ENCODE results near the gene CD244. TPM values are rescaled to one million over a fixed set of nuclear protein-coding genes. Genes with fewer than 3 reads are reported as not detected.
"Not testable (repeated sequence)": the region's sequence is repeated elsewhere in the genome, so short reads cannot be mapped to it uniquely, and the experiment has no call there.

CD244 gene
- total RNA-seq, 1 experiment from 2014 or later = not detected

GRCh38 chr1:160811147-160811546, 51.5 kb downstream of the CD244 start:
- no peak for DNase-seq (ENCODE audit: low read depth)

DNA sequence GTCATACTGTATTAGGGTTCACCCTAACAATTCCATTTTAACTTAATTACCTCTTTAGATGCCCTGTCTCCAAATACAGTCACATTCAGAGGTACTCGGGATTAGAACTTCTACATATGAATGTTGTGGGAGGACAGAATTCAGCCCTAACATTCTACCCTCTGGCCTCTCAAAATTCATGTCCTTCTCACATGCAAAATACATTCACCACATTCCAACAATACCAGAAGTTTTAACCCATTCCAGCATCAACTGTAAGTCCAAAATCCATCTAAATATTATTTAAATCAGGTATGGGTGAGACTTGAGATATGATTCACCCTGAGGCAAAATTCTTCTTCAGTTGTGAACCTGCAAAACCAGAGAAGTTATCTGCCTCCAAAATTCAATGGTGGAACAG, 52.2 kb downstream of the CD244 start:
- no peak for DNase-seq (ENCODE audit: low read depth)

- DNase-seq (ENCODE audit: low read depth) = no peak
Measured at GRCh38 chr1:160808289-160808688, 54.4 kb downstream of the CD244 start.

DNA sequence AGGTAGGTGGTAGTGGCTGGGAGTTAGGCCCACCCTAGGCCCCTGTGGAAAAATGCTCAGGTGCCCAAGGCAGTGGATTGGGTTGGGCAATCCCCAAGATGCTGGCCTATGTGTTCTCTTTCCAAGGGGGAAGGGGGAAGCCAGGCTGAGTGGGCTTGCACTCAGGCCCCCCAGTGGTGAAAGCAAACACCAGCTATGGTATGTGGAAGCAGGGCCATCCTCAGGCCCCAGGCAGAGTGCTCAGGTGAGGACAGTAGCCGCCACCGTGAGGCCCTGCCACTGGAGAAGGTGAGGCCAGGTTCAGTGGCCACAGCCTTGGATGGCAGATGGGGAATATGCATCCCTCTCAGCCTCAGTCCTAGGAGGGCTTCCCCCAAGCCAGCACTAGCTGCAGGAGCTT, 54.9 kb downstream of the CD244 start:
- DNase-seq (ENCODE audit: low read depth) = no peak

DNA sequence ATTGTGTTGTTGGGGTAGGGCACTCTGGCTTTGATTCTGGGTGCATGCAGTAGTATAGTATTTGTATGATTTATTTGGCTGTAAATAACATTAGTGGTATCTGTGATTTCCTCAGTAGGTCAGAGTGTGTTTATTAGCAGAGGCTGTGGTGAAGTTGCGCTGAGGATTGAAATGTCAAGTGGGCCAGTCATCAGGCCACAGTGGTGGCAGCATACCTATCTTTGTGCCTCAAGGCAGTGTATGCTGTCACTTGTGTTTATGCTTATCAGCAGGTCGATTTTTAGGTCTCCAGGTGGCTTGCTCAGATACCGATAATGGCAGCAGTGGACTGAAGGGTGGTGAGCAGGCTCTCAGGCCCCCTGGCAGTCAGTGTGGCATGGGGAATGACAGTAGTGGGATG, 55.4 kb downstream of the CD244 start:
- peak; percentile 5 for DNase-seq (ENCODE audit: low read depth)

- DNase-seq (ENCODE audit: low read depth) = no peak
Measured at GRCh38 chr1:160806784-160807183, 55.9 kb downstream of the CD244 start.

GRCh38 chr1:160806109-160806665, 56.5 kb downstream of the CD244 start:
- DNase-seq (ENCODE audit: low read depth) = no peak

GRCh38 chr1:160801836-160802580, 60.7 kb downstream of the CD244 start:
- no peak for DNase-seq (ENCODE audit: low read depth)

DNA sequence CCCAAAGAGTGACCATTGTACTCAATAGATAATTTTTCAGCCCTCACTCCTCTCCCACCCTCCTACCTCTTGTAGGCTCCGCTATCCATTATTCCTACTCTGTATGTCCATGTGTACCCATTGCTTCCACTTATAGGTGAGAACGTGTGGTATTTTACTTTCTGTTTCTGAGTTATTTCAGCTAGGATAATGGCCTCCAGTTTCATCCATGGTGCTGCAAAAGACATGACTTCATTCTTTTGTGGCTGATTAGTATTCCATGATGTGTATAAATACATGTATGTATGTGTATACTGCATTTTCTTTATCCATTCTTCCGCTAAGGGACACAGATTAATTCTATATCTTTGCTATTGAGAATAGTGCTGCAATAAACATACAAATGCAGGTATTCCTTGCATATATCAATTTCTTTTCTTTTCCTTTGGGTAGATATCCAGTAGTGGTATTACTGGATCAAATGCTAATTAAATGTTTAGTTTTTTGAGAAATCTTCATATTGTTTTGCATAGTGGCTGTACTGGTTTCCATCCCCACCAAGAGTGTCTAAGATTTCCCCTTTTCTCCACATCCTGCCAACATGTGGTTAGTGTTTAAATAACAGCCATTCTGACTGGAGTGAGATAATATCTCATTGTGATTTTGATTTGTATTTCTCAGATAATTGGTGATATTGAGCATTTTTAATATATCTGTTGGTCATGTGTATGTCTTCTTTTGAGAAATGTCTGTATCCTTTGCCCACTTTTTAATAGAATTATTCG, 61.9 kb downstream of the CD244 start:
- no peak for DNase-seq (ENCODE audit: low read depth)

GRCh38 chr1:160800142-160800541, 62.5 kb downstream of the CD244 start:
- DNase-seq (ENCODE audit: low read depth) = no peak

- DNase-seq (ENCODE audit: low read depth) = no peak
Measured at GRCh38 chr1:160799641-160800040, 63.0 kb downstream of the CD244 start.

DNA sequence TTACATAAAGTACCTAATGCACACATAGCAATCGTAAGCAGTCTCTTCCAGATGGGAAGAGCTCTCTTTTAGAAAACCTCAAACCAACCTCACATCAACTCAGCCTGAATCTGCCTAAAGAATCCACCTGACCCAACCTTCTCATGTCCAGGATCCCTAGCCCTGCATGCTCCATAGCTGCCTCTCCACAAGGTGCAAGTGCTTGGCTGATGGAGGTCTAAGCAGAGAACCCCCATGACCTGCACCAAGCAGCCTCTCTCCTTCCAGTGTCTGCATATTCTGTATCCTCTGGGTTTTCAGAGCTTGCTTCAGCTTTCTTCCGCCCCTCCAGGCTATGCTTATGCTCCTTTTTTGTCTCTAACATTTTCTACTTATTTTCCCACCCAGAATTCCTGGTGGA, 64.2 kb downstream of the CD244 start:
- DNase-seq (ENCODE audit: low read depth) = no peak

- DNase-seq (ENCODE audit: low read depth) = no peak
Measured at GRCh38 chr1:160797861-160798273, 64.8 kb downstream of the CD244 start.

DNA sequence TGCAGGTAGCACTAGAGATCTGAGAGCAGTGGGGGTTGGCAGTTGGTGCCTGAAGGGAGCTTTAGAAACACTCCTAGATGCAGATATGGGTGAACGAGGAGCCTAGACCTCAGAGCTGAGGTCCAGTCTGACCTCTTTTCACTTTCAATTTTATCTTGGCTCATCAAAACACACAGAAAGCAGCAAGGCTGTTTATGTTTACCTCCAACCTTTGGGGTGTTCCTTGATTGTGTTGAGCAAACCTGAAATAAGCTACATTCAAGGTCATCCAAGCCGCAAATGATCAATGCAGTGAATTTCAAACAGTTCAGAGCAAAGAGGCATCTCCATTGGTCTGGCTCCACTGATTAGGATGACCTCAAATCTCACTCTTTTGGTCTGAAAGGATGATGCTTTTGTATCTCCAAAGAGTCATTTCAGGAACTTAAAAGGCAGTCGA, 65.4 kb downstream of the CD244 start:
- DNase-seq (ENCODE audit: low read depth) = no peak

- no peak for DNase-seq (ENCODE audit: low read depth)
Measured at GRCh38 chr1:160795951-160796383, 66.7 kb downstream of the CD244 start, which contains the start of gene LY9. LY9 (plus strand) TSS chr1:160796174; CDS start chr1:160796188, 14 bp downstream.

DNA sequence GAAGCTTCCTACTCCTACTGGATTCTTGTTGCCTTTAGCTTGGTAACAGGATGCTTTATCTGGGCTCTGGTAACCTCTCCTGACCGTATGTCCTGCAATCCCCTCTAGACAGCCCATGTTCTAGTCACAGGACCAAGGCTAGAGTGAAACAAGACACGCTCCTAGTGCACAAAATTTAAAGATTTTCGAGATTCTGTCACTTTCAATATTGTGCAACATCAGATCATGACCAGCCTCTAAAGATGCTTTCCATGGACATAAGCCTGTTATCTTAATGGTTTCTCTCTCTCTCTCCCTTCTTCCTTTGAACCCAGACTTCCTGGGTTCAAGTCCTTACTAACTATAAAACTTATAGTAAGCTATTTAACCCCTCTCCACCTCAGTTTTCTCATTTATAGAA, 68.3 kb downstream of the CD244 start:
- DNase-seq (ENCODE audit: low read depth) = no peak

DNA sequence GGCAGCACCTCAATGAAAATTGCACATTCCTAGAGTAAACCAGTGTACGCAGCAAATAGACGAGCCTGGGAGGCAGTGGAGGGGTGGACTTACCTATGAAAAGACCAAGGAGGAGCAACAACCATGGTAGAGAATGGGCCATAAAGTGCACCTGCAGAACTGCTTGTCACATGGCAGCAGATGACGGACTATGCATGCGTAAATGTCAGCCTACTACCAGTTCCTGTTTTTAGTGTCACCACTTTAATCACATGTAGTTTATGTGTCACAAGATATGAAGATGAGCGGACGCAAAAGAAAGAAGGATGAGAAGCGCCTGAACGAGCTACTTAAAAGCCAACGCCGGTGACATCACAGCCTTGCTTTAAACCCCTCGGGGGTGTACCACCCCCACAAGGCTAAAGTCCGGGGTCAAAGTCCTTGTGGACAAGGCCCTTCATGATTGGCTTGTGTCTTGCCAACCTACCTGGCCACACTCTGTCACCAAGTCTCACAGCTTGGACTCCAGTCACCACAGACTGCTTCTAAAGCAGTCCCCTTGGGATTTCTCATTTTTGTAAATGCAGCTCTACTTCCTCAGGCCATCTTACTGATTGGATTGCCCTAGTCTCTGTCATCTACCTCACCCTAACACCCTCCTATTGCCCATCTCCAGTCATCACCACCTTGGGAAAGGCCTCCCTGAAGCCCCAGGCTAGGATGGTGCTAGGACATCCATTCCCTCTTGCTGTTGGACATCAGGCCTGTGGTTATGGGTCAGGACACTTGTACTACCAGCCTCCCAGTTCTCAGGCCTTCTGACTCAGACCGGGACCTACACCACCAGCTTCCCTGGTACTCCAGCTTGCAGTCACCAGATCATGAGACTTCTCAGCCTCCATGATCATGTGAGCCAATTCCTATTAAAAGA, 72.7 kb downstream of the CD244 start:
- peak; percentile 16 for DNase-seq (ENCODE audit: low read depth)

DNA sequence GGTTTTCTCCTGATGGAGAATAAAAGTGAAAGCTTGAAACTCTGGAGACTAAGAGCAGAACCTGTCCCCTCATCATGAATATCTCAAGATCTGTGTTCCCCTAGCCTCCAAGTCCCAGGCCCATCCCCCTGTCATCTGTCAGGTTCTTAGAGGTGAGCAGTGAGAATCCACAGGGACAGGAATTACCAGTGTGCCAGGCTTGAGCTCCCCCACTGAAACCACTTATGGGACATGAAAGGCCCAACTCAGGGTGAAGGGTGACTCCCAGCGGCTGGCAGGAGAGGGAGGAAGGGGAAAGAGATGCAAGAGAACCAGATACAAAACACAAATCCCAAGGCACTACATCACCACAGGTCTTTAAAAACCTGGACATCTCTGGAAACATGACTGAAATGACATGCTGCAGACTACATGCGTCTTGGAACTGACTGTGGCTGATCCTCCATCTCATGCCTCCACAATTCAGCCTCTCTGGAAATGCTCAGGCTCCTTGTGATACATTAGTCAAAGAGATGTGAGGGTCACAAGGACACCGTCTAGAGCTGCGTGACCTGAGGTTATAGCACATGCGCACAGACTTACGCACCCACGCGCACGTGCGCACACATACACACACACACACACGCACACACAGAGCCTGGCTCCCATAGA, 73.5 kb downstream of the CD244 start:
- no peak for DNase-seq (ENCODE audit: low read depth)

DNA sequence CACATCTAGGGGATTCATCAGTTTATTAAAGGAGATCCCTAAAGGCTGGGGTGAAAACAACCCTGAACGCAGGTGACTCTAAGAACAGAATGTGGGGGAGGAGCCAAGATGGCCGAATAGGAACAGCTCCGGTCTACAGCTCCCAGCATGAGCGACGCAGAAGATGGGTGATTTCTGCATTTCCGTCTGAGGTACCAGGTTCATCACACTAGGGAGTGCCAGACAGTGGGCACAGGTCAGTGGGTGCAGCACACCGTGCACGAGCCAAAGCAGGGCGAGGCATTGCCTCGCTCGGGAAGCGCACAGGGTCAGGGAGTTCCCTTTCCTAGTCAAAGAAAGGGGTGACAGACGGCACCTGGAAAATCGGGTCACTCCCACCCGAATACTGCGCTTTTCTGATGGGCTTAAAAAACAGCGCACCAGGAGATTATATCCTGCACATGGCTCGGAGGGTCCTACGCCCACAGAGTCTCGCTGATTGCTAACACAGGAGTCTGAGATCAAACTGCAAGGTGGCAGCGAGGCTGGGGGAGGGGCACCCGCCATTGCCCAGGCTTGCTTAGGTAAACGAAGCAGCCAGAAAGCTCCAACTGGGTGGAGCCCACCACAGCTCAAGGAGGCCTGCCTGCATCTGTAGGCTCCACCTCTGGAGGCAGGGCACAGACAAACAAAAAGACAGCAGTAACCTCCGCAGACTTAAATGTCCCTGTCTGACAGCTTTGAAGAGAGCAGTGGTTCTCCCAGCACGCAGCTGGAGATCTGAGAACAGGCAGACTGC, 79.5 kb downstream of the CD244 start:
- not testable (repeated sequence) for DNase-seq (ENCODE audit: low read depth)
